Uterus (tissue), 4 donors: Measurements from ENCODE around the gene ANGEL1. TPM values are rescaled to one million over a fixed set of nuclear protein-coding genes. Genes with fewer than 3 reads are reported as not detected.
A peak's percentile ranks its signal among the peaks of the same experiment; 100 is the strongest.

Source experiments
- DNase-seq, 2 donors: peaks; one replicate each; pipeline ENCODE4 v3.0.0-alpha.2; 2019 to 2020
- H3K27ac ChIP-seq, 2 donors: fragments of 200-600 bp; sonication (generic); 1 replicate in 1 of 2; 2 replicates in 1 of 2; pipeline ENCODE4 v1.5.1; 2016 to 2018
- H3K27me3 ChIP-seq, 2 donors: fragments of 200-600 bp; sonication (generic); one replicate each; pipeline ENCODE4 v1.5.1; 2018 to 2019; ENCODE audit warnings: control low read depth in 1 of 2
- H3K36me3 ChIP-seq, 2 donors: fragments of 200-600 bp; sonication (generic); one replicate each; pipeline ENCODE4 v1.5.1; 2019; ENCODE audit warnings: control low read depth in 1 of 2
- H3K4me1 ChIP-seq, 2 donors: fragments of 200-600 bp; sonication (generic); one replicate each; pipeline ENCODE4 v1.5.1; 2018 to 2019; ENCODE audit warnings: control low read depth in 1 of 2
- H3K4me3 ChIP-seq, 2 donors: fragments of 200-600 bp; sonication (generic); 1 replicate in 1 of 2; 2 replicates in 1 of 2; pipeline ENCODE4 v1.5.1; 2018 to 2019; ENCODE audit warnings: mild to moderate bottlenecking in 1 of 2
- H3K9me3 ChIP-seq, 2 donors: fragments of 200-600 bp; sonication (generic); one replicate each; pipeline ENCODE4 v1.5.1; 2019; ENCODE audit warnings: control low read depth in 1 of 2
- POLR2A ChIP-seq, 2 donors: fragments of 450-650 bp; IDR thresholded peaks; one replicate each; pipeline ENCODE4 v1.6.1; 2016; ENCODE audit warnings: antibody characterized with exemption in 2 of 2, mild to moderate bottlenecking in 1 of 2, moderate library complexity in 1 of 2
- intact Hi-C: fragments of 100-400 bp; cut with DNase I; formaldehyde crosslinking; loops from one replicate; pipeline ENCODE4 v1.15.1; 2023; ENCODE audit warnings: low total_unique reads
- total RNA-seq, 4 donors: library from RNA; depleted of rRNA in 3 of 4; stranded (reverse); fragments of >200 nt in 3 of 4; gene quantifications; one replicate each; pipeline versions ENCODE4 v1.1.0 to v1.2.4, GENCODE V29; 2014 to 2023
- TF ChIP-seq, protein P1 (sequence below), 4 experiments: fragments of 200-600 bp in 2 of 4; fragments of 450-650 bp in 2 of 4; sonication (generic) in 2 of 4; IDR thresholded peaks; one replicate each; pipeline ENCODE4 v1.5.1; 2016 to 2019; ENCODE audit warnings: antibody characterized with exemption in 4 of 4, mild to moderate bottlenecking in 2 of 4, moderate library complexity in 1 of 4
- donor health status: DM: yes; HTN: yes; CAD: no.

Gene ANGEL1
- total RNA-seq, 4 donors from 2014 or later: 4.1 to 24.4 (median 10.5) TPM

DNA sequence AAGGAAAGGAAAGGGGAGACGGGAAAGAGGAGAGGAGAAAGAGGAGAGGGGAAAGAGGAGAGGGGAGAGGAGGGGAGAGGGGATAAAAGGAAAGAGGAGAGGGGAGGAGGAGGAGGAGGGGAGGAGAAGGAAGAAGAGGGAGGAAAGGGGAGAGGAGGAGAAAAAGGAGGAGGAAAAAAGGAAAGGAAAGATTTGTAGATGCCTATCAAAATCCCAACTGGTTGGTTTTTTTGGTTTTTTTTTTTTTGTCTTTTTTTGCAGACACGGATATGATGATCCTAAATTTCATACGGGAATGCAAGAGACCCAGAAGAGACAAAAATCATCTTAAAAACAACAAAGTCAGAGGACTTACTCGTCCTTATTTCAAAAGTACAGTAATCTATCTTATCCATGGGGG is 19.4 kb downstream of the ANGEL1 start:
- H3K27me3 ChIP-seq: no peaks in the 10 kb centered on the region
- H3K36me3 ChIP-seq: no peaks in the 10 kb centered on the region
- no peak overlapping the region for H3K27ac ChIP-seq
- intact Hi-C loops: no loop called here
- TF ChIP-seq, protein P1, sequence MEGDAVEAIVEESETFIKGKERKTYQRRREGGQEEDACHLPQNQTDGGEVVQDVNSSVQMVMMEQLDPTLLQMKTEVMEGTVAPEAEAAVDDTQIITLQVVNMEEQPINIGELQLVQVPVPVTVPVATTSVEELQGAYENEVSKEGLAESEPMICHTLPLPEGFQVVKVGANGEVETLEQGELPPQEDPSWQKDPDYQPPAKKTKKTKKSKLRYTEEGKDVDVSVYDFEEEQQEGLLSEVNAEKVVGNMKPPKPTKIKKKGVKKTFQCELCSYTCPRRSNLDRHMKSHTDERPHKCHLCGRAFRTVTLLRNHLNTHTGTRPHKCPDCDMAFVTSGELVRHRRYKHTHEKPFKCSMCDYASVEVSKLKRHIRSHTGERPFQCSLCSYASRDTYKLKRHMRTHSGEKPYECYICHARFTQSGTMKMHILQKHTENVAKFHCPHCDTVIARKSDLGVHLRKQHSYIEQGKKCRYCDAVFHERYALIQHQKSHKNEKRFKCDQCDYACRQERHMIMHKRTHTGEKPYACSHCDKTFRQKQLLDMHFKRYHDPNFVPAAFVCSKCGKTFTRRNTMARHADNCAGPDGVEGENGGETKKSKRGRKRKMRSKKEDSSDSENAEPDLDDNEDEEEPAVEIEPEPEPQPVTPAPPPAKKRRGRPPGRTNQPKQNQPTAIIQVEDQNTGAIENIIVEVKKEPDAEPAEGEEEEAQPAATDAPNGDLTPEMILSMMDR (IDR thresholded peaks at IDR 0.05): no peak
- no peak for TF ChIP-seq POLR2A (IDR thresholded peaks at IDR 0.05)
- H3K4me1 ChIP-seq: no peaks in the 10 kb centered on the region
- DNase-seq: no peak
- H3K9me3 ChIP-seq: no peaks in the 10 kb centered on the region
- no peak overlapping the region for H3K4me3 ChIP-seq

DNA sequence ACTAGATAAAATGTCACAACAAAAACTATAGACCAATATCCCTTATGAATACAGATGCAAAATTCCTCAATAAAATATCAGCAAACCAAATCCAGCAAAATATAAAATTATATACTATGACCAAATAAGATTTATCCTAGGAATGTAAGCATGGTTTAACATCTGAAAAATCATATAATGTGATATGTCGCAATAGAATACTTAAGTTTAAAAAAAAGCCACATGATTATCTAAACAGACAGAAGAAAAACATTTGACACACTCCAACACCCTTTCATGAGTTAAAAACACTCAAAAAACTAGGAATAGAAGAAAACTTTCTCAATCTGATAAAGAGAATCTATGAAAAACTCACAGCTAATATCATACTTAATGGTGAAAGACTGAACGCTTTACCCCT is 20.3 kb downstream of the ANGEL1 start:
- intact Hi-C loops: no loop called here
- DNase-seq: no peak
- Histone ChIP-seq H3K27ac (no peak overlapping the region), H3K4me3 (no peak overlapping the region), H3K27me3 (no peaks in the 10 kb centered on the region), H3K36me3 (no peaks in the 10 kb centered on the region), H3K4me1 (no peaks in the 10 kb centered on the region), H3K9me3 (no peaks in the 10 kb centered on the region)
- TF ChIP-seq, protein P1 (IDR thresholded peaks at IDR 0.05): no peak
- no peak for TF ChIP-seq POLR2A (IDR thresholded peaks at IDR 0.05)

DNA sequence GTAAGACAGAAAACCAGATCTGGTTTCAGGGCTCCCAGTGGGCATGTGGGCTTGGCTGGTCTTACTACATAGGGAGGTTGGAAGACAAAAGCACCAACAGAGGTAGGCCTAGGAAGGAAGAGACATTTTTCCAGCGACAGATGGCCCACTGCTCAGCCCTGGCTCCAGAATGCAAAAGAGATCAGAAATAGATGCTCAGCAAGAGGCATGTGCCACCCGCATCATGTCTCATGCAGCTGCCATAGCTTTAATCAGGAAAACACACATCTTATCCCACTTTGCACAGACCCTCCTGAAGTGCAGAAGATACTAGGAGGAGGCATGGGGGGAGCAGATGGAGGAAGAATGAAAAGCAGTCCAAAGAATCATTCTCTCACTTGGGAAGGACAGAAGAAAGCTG is 26.1 kb downstream of the ANGEL1 start:
- Histone ChIP-seq H3K27ac (no peak overlapping the region), H3K4me1 (no peaks in the 10 kb centered on the region), H3K27me3 (no peaks in the 10 kb centered on the region), H3K4me3 (no peak overlapping the region), H3K36me3 (no peaks in the 10 kb centered on the region), H3K9me3 (no peaks in the 10 kb centered on the region)
- intact Hi-C loops: no loop called here
- no peak for TF ChIP-seq POLR2A (IDR thresholded peaks at IDR 0.05)
- TF ChIP-seq, protein P1 (IDR thresholded peaks at IDR 0.05): no peak
- no peak for DNase-seq

DNA sequence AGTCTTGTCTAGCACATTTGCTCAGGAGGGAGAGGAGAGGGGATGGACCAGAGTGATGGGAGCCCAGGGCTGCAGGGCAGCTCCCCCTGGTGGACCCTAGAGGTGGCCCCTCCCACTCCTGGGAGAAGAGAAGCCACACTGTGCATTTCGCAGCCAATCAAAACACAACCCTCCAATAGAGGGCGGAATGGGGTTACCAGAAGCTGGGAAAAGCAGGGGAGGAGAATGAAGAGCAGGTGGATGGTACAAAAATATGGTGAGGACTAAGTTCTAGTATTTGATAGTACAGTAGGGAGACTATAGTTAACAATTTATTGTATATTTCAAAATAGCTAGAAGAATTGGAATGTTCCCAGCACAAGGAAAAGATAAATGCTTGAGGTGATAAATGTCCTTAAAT is 27.8 kb downstream of the ANGEL1 start:
- no peaks in the 10 kb centered on the region for H3K4me1 ChIP-seq
- TF ChIP-seq POLR2A (IDR thresholded peaks at IDR 0.05): no peak
- TF ChIP-seq, protein P1 (IDR thresholded peaks at IDR 0.05): peak; percentile 89 to 94 (median 90)
- intact Hi-C loops: loop anchor here (5.0 kb wide), 1 partner anchor 73 kb away; no protein-coding TSS in a partner anchor
- DNase-seq: peak; percentile 81 to 83
- H3K36me3 ChIP-seq: no peaks in the 10 kb centered on the region
- no peak overlapping the region for H3K4me3 ChIP-seq
- no peaks in the 10 kb centered on the region for H3K27me3 ChIP-seq
- no peaks in the 10 kb centered on the region for H3K9me3 ChIP-seq
- H3K27ac ChIP-seq: no peak overlapping the region

DNA sequence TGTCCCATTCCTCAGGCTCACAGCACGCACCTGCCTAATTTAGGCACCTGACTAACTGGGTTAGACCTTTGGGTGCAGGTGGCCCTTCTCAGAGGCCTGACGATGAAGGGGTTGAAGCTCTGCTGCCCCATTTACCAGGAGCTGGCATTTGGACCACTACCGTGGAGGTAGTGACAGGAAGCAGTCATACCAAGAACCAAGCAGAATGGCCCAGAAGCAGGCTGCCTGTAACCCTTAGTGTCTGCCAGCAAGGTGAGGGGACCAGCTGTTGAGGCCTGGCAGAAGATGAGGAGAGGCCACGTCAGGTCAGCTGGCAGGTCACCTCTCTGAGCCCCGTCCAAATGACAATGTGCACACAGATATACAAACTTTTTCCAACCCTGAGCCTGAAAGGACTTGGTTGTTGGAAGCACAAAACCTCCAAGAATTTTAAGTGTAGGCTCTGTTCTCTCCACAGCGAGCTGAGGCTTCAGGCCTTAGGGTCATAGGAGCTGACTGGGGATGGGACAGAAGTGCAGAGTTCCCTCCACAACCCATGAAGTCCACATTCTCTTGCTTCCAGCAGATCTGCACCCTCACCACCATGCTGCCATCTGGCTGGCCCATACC is 28.3 kb downstream of the ANGEL1 start:
- Histone ChIP-seq H3K36me3 (no peaks in the 10 kb centered on the region), H3K9me3 (no peaks in the 10 kb centered on the region), H3K27ac (no peak overlapping the region), H3K27me3 (no peaks in the 10 kb centered on the region), H3K4me3 (no peak overlapping the region), H3K4me1 (no peaks in the 10 kb centered on the region)
- no peak for TF ChIP-seq POLR2A (IDR thresholded peaks at IDR 0.05)
- TF ChIP-seq, protein P1 (IDR thresholded peaks at IDR 0.05): no peak
- intact Hi-C loops: loop anchor here (5.0 kb wide), 1 partner anchor 72 kb away; no protein-coding TSS in a partner anchor
- peak in 1 of 2 donors; percentile 11 for DNase-seq
